Stimulated activated CD8-positive, alpha-beta memory T cell treated with anti-CD3 and anti-CD28 coated beads, Interleukin-12 subunit alpha, Interleukin-12 subunit beta, amount 100 ng/mL, for 24 hours (primary cell): ENCODE measurements around the gene COPS7A.

ENCODE experiments used
- DNase-seq: peaks from one replicate; pipeline ENCODE4 v3.0.0-alpha.2; 2020; ENCODE audit errors: extremely low read depth

Gene COPS7A

GRCh38 chr12:6723607-6724408 is at the start of gene COPS7A:
TSS of gene COPS7A (plus strand) at chr12:6724046. CDS start at chr12:6724657, 611 bp downstream.
- DNase-seq: peak; percentile 97

DNA sequence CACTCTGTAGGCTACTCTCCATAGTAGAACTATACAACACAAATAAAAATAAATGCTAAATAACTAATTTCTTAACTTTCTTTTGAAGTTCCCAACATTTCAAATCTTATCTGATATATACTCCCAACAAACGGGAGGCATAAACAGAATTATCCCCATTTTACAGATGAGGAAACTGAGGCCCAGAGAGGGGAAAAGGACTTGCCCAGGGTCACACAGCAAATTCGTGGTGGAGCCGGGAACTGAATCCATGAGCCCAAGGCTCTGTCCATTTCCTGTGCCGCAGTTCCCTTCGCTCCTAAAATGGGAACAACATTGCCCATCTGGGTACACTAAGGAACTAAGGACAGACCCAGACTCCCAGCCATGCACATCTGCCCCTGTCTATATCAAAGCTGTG is 46.9 kb upstream of the COPS7A start:
- no peak for DNase-seq

DNA sequence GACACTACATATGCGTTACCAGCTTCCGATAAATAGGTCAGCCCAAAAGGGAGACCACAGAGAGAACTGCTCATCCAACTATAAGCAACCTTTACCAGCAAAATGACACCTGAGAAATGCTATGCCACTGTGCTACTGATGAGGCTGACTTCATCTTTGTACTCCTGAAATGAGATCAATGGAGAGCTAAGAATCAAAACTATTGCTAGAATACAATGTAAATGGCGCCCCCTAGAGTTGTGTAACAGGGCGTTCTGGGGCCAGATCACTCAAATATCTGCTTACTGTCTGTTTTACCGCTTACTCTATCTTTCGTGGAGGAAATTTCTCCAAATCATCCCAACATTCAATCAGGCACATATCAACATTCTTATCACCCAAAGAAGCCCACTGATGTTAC is 39.2 kb upstream of the COPS7A start:
- DNase-seq: no peak

DNA sequence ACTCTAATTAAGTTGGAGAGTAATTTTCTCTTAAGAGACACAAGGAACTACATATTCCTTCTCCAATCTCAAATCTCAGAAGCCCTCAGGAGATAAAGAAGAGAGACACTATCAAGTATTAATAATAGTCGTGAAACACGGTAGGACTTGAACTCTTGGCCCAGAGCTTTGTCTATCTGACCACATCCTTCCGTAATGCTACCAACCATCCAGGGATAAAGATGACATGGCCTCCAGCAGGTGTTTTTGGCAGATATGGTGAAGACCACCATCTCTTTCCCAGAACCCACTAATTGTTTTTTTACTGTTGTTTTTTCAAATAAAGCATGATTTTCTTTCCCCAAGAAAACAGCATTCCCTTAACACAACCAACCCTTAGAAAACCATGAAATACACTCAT is 38.0 kb upstream of the COPS7A start:
- DNase-seq: no peak

GRCh38 chr12:6688543-6688998 is 35.3 kb upstream of the COPS7A start:
- peak; percentile 73 for DNase-seq

DNA sequence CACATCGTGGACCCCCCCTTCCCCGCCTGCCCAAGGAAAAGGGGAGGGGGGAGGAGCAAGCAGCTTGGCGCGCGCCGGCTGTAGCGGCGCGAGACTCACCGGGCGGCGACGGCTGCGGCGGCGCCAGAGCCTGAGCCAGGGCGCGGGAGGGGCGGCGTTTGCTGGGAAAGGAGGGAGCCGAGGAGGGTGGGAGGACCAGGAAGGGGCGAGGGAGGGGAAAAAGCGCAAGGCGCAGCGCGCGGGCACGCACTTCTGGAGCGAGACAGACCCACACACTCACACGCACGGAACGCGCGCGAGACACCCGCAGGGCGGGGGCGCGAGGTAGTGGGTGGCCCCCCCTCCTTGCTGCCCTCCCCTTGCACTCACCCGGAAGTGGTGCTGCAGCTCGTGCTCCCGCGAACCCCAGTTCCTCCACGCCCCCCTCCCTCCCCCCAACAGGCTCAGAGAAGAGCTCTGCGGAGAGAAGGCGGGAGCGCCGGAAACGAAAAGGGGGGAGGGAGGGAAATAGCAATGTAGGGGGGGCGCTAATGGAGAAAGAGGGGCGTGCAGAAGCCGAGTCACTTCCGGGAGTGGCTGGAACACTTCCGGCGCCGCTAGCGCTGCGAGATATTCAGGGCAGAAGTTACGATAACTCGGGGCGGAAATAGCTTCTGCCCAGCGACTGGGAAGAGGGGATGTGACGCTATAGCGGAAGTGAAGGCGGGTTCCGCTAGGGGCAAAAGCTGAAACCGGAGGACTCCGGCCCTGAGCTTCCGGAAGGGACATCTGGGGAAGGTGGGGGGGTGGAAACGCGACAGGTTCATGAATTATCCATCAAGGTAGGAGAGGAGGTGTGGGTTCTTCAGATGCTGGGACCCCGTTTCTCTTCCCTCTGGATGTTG is 34.6 kb upstream of the COPS7A start, which contains the start of gene ZNF384:
Gene ZNF384, minus strand, starts transcription at position 377 of the 884 bp plus-strand sequence. CDS start 9,855 bp downstream, outside the sequence.
- DNase-seq: peak; percentile 88

DNA sequence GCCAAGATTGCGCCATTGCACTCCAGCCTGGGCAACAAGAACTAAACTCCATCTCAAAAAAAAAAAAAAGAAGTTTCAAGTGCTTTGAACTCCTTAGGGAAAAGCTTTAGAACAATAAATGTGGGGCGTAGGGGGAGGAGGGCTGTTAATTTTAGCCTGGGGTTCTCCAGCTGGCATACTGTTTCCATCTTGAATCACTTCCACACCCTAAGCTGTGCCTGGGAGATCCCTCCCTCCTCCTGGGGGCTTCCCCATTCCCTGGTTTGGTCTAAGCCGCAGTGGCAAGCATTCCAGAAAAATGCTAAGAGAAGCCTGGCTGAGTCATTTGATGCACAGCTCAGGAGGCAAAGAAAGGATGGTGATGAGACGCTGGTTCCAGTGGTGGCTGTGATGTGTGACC is 32.4 kb upstream of the COPS7A start:
- DNase-seq: no peak

- no peak for DNase-seq
Measured at GRCh38 chr12:6692888-6693287, 31.0 kb upstream of the COPS7A start.

GRCh38 chr12:6693832-6694355 is 30.0 kb upstream of the COPS7A start:
- DNase-seq: no peak

DNA sequence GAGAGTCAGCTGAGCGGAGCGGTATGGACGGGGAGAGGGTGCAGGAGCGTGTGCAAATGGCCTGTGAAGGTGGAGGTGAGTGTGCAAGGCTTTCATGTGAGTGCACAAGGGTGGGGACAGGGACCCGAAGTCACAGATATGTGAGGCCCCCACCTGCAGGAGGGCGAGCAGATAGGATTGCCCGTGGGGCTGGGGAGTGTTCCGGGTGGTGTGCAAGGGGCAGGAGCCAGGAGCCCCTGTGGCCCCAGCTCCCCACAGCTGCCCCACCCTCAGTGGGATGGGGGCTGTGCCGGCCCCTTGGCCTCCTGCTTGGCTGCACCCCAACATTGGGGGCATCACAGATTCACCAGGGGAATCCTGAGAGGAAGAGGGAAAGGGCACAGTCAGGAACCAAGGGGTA is 29.1 kb upstream of the COPS7A start:
- no peak for DNase-seq

- DNase-seq: no peak
Measured at GRCh38 chr12:6695313-6696045, 28.4 kb upstream of the COPS7A start.

GRCh38 chr12:6696690-6697583 is 26.9 kb upstream of the COPS7A start:
- DNase-seq: no peak

DNA sequence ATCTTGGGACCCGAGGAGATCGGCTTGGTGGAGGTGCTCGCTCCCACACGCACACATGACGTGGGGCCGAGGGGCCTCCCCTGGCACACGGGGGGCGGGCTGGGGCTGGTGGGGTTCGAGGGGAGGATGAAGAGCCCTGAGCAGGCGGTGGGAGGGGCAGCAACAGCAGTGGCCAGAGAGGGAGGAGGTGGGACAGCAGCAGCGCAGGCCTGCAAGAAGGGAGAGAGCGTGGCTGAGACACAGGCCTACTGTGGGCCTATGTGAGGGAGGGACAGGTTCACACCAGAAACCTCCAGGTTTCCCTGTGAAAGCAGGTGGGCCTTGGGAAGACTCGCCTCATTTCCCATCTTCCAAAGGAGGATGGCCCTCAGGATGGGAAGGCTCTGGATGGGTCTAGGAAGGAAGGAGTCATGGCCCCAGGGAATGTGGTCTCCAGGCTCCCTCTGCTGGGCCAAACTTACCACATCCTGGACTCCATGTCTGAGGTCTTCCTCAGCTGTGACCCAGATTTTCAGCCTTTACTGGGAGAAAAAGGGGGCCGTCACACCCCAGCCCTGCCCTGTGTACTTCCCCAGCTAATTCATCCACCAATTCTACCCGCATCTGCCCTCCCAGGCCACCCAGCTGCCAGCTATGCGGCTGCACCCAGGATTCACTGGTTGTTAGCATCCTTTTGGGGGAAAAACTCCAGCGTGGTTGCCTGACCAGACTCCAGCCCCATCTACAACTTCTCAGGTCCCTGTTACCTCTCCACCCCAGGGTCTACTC is 26.1 kb upstream of the COPS7A start:
- no peak for DNase-seq

DNA sequence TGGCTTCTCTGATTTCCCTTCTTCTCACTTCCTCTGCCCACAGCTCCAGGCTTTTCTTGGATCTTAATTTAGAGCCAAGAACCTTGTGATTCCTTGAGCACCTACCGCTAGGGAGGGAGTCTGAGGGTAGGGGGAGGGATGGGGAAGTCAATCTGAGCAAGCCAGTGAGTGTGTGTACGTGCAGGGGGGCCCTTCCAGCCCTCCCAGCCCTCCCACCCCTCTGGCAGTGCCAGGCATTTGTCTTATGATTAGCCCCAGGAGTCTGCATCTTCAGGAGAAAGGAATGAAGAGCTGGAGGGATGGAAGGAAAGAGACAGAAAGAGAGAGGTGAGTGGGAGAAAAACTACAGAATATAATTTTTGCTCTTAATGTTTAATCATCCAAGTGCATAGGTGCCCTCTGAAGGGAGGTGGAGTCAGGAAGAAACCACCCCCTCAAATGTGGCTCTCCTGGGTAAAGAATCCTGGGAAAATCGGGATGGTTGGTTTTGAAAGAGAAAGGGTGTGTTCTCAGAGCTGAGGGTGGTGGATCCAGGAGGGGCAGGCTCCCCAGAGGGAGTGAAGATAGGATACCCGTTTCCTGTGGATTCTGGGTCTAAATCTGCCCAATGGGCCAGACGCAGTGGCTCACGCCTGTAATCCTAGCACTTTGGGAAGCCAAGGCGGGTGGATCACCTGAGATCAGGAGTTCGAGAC is 25.3 kb upstream of the COPS7A start:
- DNase-seq: no peak

DNA sequence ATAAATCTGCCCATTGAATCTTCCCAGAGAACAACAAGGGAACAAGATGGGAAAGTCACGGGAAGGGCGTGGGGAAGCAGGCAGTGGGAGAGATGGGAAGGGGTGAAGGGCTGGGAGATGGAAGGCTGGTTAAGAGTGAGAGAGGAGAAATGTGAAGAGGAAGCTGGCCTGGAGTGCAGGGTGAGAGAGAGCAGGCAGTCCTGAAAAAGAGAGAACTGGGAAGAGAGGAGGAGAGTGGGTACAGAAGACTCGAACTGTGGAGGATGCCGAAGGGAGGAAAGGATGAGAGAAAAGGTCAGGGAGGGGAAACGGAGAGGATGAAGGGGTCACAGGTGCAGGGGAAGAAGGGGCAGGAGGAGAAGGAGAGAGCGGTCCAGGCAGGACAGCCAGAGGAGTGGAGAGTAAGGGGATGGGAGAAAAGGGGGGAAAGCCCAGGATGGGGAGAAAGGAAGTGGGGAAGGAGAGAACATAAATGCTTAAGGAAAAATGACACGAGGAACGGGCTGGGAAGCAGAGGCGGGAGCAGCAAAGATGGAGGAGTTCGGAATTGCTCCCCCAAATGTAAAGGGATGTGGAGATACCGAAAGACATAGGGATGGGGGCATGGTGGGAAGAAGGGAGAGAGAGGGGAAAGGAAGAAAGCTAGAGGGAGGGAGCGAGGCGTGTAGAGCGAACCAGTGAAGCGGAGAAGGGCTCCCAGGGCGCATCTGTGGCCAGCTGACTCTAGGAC is 24.4 kb upstream of the COPS7A start:
- DNase-seq: no peak

DNA sequence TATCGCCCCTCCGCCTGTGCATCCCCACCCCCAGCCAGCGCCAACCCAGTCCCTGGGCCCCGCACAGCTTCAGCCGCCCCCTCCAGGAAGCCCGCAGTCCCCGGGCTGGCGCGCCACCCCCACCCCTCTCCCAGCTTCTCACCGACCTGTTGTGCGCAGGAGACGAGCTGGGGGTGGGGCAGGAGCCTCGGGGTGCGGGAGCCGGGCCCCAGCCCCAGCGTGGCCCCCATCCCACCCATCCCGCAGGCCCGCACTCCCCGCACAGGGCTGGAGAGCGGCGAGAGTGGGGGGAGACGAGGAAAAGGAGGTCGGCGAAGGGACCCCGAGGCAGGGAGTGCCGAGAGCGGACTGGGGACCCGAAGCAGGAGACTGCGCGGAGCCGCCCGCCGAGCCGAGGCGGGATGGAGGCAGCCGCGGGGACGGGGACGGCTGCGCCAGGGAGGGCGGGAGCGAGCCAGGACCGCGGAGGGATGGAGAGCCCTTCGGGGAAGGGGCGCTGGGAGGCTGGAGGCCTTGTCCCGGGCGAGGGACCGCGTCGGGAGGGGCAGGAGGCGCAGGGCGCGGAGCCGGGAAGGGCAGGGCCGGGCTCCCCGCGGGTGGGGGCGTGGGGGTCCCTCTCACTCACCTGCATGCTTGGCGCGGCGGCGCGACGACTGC is 23.7 kb upstream of the COPS7A start:
- DNase-seq: no peak

GRCh38 chr12:6700646-6701051 is 23.2 kb upstream of the COPS7A start, which contains the start of gene PIANP:
TSS of gene PIANP (minus strand) at chr12:6700815. CDS start at chr12:6698061, 2,754 bp downstream.
- no peak for DNase-seq
